H1 (cell line): ENCODE measurements around the gene JAKMIP1. TPM values are rescaled to one million over a fixed set of nuclear protein-coding genes. Genes with fewer than 3 reads are reported as not detected.

ENCODE experiments used
- ASH2L ChIP-seq: fragments of 200-600, 300-600 bp; sonication (generic); IDR thresholded peaks from one replicate; pipeline ENCODE4 v1.7.1; 2017; ENCODE audit warnings: low read length
- ATF2 ChIP-seq: IDR thresholded peaks from 2 replicates; pipeline ENCODE4 v1.6.1; 2012; ENCODE audit warnings: low read length, inconsistent platforms
- CBX5 ChIP-seq: fragments of 300-800, 300-1000 bp; sonication (generic); IDR thresholded peaks from 2 replicates; pipeline ENCODE4 v1.7.1; 2016; ENCODE audit warnings: antibody characterized with exemption, low read length, low read depth
- EGR1 ChIP-seq: IDR thresholded peaks from 2 replicates; pipeline ENCODE4 v1.6.1; 2011; ENCODE audit warnings: low read depth, low read length, borderline replicate concordance
- KDM1A ChIP-seq: fragments of 200-600, 300-600 bp; sonication (generic); IDR thresholded peaks from 2 replicates; pipeline ENCODE4 v1.7.1; 2016; ENCODE audit warnings: mild to moderate bottlenecking, low read length, borderline replicate concordance
- RNF2 ChIP-seq: fragments of 200-900, 300-1000 bp; sonication (generic); IDR thresholded peaks from 2 replicates; pipeline ENCODE4 v1.7.1; 2016; ENCODE audit warnings: borderline replicate concordance, low read depth, mild to moderate bottlenecking, antibody characterized with exemption, low read length; ENCODE audit not compliant: poor library complexity, severe bottlenecking; ENCODE audit errors: missing control alignments
- SP2 ChIP-seq: IDR thresholded peaks from 2 replicates; pipeline ENCODE4 v1.6.1; 2012; ENCODE audit warnings: mild to moderate bottlenecking, low read length, inconsistent platforms
- SUZ12 ChIP-seq: fragments of 200-600 bp; sonication (generic); IDR thresholded peaks from 2 replicates; pipeline ENCODE4 v1.6.1; 2012; ENCODE audit warnings: mild to moderate bottlenecking, inconsistent platforms, low read length, moderate library complexity, mixed read lengths
- TEAD4 ChIP-seq: IDR thresholded peaks from 2 replicates; pipeline ENCODE4 v1.6.1; 2012; ENCODE audit warnings: low read depth, low read length, inconsistent platforms, mixed read lengths
- polyA plus RNA-seq, 7 experiments: library from polyadenylated mRNA; depleted of rRNA in 3 of 7; stranded (reverse) in 5 of 7; unstranded in 2 of 7; fragments of >200 nt in 5 of 7; fragments of 200-250 nt in 2 of 7; gene quantifications; 1 replicate in 5 of 7; 2 replicates in 1 of 7; 4 replicates in 1 of 7; pipeline versions ENCODE4 v1.2.1 to v1.2.3, GENCODE V29; 2011 to 2013; ENCODE audit warnings: missing spikeins in 2 of 7, mixed read lengths in 2 of 7
- total RNA-seq: library from RNA; stranded (reverse); fragmentation: NEBNext Ultra II Directional; extraction: Animal tissue kit (Norgen Biotek cat#: 25700); gene quantifications from 2 replicates; pipeline ENCODE4 v1.2.1, GENCODE V29; 2021
- TF ChIP-seq, protein P1 (sequence below): fragments of 300-600 bp; sonication (generic); IDR thresholded peaks from 2 replicates; pipeline ENCODE4 v1.7.1; 2012; ENCODE audit warnings: low read length, moderate library complexity, mild to moderate bottlenecking, inconsistent platforms; ENCODE audit not compliant: insufficient replicate concordance

Gene JAKMIP1
- total and polyA plus RNA-seq, 2 of the 8 experiments (the other 6 are each of a cell fraction or from before 2014, with no cell fraction given): 2.5 to 4.4 TPM

DNA sequence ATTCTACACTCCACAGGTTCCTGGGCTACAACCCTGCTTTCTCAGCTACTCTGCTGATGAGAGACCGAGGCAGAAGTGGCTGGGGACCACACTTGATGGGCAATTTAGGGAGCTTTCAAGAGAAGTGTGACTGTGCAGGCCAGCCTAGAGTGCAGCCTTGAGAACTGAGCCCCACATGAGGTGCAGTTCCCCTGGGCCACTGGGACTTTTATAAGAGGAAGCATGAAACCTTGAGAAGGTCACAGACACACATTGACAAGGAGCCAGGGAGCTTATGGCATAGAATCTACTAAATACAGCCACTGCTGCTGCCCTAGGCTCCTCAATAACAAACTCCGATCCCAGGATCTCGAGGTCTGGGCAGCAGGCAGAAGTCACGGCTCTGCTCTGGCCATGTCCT is 195.2 kb downstream of the JAKMIP1 start (continued):
- TF ChIP-seq, protein P1, sequence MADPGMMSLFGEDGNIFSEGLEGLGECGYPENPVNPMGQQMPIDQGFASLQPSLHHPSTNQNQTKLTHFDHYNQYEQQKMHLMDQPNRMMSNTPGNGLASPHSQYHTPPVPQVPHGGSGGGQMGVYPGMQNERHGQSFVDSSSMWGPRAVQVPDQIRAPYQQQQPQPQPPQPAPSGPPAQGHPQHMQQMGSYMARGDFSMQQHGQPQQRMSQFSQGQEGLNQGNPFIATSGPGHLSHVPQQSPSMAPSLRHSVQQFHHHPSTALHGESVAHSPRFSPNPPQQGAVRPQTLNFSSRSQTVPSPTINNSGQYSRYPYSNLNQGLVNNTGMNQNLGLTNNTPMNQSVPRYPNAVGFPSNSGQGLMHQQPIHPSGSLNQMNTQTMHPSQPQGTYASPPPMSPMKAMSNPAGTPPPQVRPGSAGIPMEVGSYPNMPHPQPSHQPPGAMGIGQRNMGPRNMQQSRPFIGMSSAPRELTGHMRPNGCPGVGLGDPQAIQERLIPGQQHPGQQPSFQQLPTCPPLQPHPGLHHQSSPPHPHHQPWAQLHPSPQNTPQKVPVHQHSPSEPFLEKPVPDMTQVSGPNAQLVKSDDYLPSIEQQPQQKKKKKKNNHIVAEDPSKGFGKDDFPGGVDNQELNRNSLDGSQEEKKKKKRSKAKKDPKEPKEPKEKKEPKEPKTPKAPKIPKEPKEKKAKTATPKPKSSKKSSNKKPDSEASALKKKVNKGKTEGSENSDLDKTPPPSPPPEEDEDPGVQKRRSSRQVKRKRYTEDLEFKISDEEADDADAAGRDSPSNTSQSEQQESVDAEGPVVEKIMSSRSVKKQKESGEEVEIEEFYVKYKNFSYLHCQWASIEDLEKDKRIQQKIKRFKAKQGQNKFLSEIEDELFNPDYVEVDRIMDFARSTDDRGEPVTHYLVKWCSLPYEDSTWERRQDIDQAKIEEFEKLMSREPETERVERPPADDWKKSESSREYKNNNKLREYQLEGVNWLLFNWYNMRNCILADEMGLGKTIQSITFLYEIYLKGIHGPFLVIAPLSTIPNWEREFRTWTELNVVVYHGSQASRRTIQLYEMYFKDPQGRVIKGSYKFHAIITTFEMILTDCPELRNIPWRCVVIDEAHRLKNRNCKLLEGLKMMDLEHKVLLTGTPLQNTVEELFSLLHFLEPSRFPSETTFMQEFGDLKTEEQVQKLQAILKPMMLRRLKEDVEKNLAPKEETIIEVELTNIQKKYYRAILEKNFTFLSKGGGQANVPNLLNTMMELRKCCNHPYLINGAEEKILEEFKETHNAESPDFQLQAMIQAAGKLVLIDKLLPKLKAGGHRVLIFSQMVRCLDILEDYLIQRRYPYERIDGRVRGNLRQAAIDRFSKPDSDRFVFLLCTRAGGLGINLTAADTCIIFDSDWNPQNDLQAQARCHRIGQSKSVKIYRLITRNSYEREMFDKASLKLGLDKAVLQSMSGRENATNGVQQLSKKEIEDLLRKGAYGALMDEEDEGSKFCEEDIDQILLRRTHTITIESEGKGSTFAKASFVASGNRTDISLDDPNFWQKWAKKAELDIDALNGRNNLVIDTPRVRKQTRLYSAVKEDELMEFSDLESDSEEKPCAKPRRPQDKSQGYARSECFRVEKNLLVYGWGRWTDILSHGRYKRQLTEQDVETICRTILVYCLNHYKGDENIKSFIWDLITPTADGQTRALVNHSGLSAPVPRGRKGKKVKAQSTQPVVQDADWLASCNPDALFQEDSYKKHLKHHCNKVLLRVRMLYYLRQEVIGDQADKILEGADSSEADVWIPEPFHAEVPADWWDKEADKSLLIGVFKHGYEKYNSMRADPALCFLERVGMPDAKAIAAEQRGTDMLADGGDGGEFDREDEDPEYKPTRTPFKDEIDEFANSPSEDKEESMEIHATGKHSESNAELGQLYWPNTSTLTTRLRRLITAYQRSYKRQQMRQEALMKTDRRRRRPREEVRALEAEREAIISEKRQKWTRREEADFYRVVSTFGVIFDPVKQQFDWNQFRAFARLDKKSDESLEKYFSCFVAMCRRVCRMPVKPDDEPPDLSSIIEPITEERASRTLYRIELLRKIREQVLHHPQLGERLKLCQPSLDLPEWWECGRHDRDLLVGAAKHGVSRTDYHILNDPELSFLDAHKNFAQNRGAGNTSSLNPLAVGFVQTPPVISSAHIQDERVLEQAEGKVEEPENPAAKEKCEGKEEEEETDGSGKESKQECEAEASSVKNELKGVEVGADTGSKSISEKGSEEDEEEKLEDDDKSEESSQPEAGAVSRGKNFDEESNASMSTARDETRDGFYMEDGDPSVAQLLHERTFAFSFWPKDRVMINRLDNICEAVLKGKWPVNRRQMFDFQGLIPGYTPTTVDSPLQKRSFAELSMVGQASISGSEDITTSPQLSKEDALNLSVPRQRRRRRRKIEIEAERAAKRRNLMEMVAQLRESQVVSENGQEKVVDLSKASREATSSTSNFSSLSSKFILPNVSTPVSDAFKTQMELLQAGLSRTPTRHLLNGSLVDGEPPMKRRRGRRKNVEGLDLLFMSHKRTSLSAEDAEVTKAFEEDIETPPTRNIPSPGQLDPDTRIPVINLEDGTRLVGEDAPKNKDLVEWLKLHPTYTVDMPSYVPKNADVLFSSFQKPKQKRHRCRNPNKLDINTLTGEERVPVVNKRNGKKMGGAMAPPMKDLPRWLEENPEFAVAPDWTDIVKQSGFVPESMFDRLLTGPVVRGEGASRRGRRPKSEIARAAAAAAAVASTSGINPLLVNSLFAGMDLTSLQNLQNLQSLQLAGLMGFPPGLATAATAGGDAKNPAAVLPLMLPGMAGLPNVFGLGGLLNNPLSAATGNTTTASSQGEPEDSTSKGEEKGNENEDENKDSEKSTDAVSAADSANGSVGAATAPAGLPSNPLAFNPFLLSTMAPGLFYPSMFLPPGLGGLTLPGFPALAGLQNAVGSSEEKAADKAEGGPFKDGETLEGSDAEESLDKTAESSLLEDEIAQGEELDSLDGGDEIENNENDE: no peak
- no peak for TF ChIP-seq CBX5
- TF ChIP-seq ASH2L: no peak
- no peak for TF ChIP-seq SP2
- no peak for TF ChIP-seq SUZ12
- no peak for TF ChIP-seq KDM1A
- TF ChIP-seq RNF2: no peak
- TF ChIP-seq ATF2: no peak
- no peak for TF ChIP-seq EGR1
- TF ChIP-seq TEAD4: no peak
